ENCODE data around the gene PCSK4. TPM values are rescaled to one million over a fixed set of nuclear protein-coding genes. Genes with fewer than 3 reads are reported as not detected.
A peak's percentile ranks its signal among the peaks of the same experiment; 100 is the strongest.

Gene PCSK4
- total and polyA plus RNA-seq, 12 donors: 0.38 to 3.9 (median 1.4) TPM

GRCh38 chr19:1503925-1504773 is 14.0 kb upstream of the PCSK4 start:
- DNase-seq: no peak
- intact Hi-C loops (cut with DNase I): loop anchor here in 1 of 10 donors (10.0 kb wide), 1 partner anchor 229 kb away; the partner anchor contains the start of gene FAM174C
- no peak for TF ChIP-seq CTCF (IDR thresholded peaks at IDR 0.05)

DNA sequence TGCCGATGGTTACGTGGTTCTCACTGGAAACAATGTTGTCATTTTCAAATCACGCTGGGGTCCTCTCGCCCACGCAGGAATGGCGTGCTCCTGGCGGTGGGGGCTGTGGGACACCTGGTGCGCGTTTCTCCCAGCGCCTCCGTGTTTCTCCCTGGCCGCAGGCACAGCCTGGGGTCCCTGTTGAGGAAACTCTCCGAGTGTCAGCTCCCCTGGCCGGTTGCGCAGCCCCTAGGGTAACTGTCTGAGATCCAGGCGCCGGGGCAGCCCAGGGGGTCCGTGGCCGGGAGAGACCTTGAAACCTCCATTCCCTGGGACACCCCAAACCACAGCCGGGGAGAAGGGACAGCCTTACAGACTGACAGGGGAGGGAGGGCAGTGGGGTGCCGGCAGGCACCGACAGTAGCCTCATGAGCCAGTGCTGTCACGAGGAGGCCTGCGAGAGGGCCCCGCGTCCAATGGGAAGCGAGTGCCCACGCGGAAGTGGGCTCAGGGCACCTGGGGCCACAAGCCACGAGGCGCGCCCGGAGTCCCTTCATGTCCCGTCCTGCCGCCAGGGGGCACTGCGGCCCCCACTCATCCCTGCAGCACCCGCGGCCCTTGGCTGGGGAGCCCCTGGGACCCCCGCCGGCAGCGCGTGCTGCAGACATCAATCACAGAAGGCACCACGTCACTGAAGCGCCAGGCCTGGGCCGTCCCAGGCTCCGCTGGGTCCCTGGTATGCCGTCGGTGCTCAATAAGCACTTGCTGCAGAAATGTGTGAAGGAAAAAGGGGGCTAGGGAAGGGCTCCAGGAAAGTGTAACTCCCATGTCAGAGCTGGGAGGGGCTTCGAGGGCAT is 13.2 kb upstream of the PCSK4 start:
- ATAC-seq: peak in 3 of 8 donors; percentile 5 to 17 (median 16)
- Histone ChIP-seq H3K4me1 (peaks cover 0 to 26% (median 10%) of the 10 kb centered on the region in 9 donors), H3K27me3 (peaks cover 0 to 33% (median 18%) of the 10 kb centered on the region in 7 donors), H3K4me3 (peak overlapping the region in 4 of 10 donors; percentile 1 to 18 (median 3)), H3K27ac (no peak overlapping the region), H3K9me3 (peaks cover 0 to under 1% (median 0%) of the 10 kb centered on the region in 11 donors), H3K36me3 (peaks cover 0 to 13% (median 0%) of the 10 kb centered on the region in 9 donors)
- peak in 1 of 2 donors; percentile 64 for DNase-seq
- TF ChIP-seq CTCF (IDR thresholded peaks at IDR 0.05): peak; percentile 59 to 86 (median 80)
- 6 to 8% methylated on average over 49 of the region's 49 CpGs for WGBS, 2 donors
- intact Hi-C loops (cut with DNase I): loop anchor here in 1 of 10 donors (10.0 kb wide), 1 partner anchor 229 kb away; the partner anchor contains the start of gene FAM174C

More at GRCh38 chr19:1503925-1504773, 14.0 kb upstream of the PCSK4 start:
- 65 to 67% methylated on average over 23 of the region's 23 CpGs for WGBS, 2 donors
- H3K27me3 ChIP-seq: peaks cover 0 to 32% (median 18%) of the 10 kb centered on the region in 7 donors
- H3K27ac ChIP-seq: no peak overlapping the region
- peaks cover 0 to 6% (median 0%) of the 10 kb centered on the region in 11 donors for H3K9me3 ChIP-seq
- peaks cover 0 to 13% (median 0%) of the 10 kb centered on the region in 9 donors for H3K36me3 ChIP-seq
- ATAC-seq: no peak
- H3K4me3 ChIP-seq: no peak overlapping the region
- peaks cover 0 to 34% (median 13%) of the 10 kb centered on the region in 9 donors for H3K4me1 ChIP-seq

GRCh38 chr19:1502433-1503088 is 12.4 kb upstream of the PCSK4 start:
- intact Hi-C loops (cut with DNase I): loop anchor here in 1 of 10 donors (10.0 kb wide), 1 partner anchor 228 kb away; the partner anchor contains the start of gene FAM174C
- Histone ChIP-seq H3K4me1 (peaks cover 0 to 21% (median 9%) of the 10 kb centered on the region in 9 donors), H3K27me3 (peaks cover 0 to 40% (median 24%) of the 10 kb centered on the region in 7 donors), H3K9me3 (no peaks in the 10 kb centered on the region), H3K27ac (no peak overlapping the region), H3K4me3 (no peak overlapping the region), H3K36me3 (peaks cover 0 to 13% (median 0%) of the 10 kb centered on the region in 9 donors)
- TF ChIP-seq CTCF (IDR thresholded peaks at IDR 0.05): no peak
- 55 to 60% methylated on average over 14 of the region's 14 CpGs for WGBS, 2 donors
- ATAC-seq (no peak), DNase-seq (no peak)
